ENCODE data around the gene VSTM1.

The VSTM1 gene

GRCh38 chr19:54030895-54031586 is 32.7 kb downstream of the VSTM1 start:
- TF ChIP-seq POLR2AphosphoS5 (IDR thresholded peaks at IDR 0.05; ENCODE audit: low read depth, low read length) (no peak), REST (IDR thresholded peaks at IDR 0.05; ENCODE audit: insufficient read depth in 1 of 2, low read depth in 2 of 2, low read length in 2 of 2) (no peak), SIN3A (IDR thresholded peaks at IDR 0.05; ENCODE audit: borderline replicate concordance, insufficient read depth, low read length) (no peak), TAF1 (IDR thresholded peaks at IDR 0.05; ENCODE audit: borderline replicate concordance, insufficient read depth, low read length) (no peak), FOXP2 (optimal IDR thresholded peaks at IDR 0.05; ENCODE audit: borderline replicate concordance, extremely low read depth, extremely low read length, insufficient read depth) (no peak)

GRCh38 chr19:54029930-54030490 is 33.7 kb downstream of the VSTM1 start:
- TF ChIP-seq SIN3A (IDR thresholded peaks at IDR 0.05; ENCODE audit: borderline replicate concordance, insufficient read depth, low read length) = no peak
- no peak for TF ChIP-seq TAF1 (IDR thresholded peaks at IDR 0.05; ENCODE audit: borderline replicate concordance, insufficient read depth, low read length)
- no peak for TF ChIP-seq POLR2AphosphoS5 (IDR thresholded peaks at IDR 0.05; ENCODE audit: low read depth, low read length)
- no peak for TF ChIP-seq REST (IDR thresholded peaks at IDR 0.05; ENCODE audit: insufficient read depth in 1 of 2, low read depth in 2 of 2, low read length in 2 of 2)
- no peak for TF ChIP-seq FOXP2 (optimal IDR thresholded peaks at IDR 0.05; ENCODE audit: borderline replicate concordance, extremely low read depth, extremely low read length, insufficient read depth)

GRCh38 chr19:54029301-54029700 is 34.4 kb downstream of the VSTM1 start:
- TF ChIP-seq REST (IDR thresholded peaks at IDR 0.05; ENCODE audit: insufficient read depth in 1 of 2, low read depth in 2 of 2, low read length in 2 of 2) = no peak
- no peak for TF ChIP-seq POLR2AphosphoS5 (IDR thresholded peaks at IDR 0.05; ENCODE audit: low read depth, low read length)
- TF ChIP-seq FOXP2 (optimal IDR thresholded peaks at IDR 0.05; ENCODE audit: borderline replicate concordance, extremely low read depth, extremely low read length, insufficient read depth) = no peak
- no peak for TF ChIP-seq SIN3A (IDR thresholded peaks at IDR 0.05; ENCODE audit: borderline replicate concordance, insufficient read depth, low read length)
- TF ChIP-seq TAF1 (IDR thresholded peaks at IDR 0.05; ENCODE audit: borderline replicate concordance, insufficient read depth, low read length) = no peak

GRCh38 chr19:54026656-54027055 is 37.0 kb downstream of the VSTM1 start:
- no peak for TF ChIP-seq POLR2AphosphoS5 (IDR thresholded peaks at IDR 0.05; ENCODE audit: low read depth, low read length)
- no peak for TF ChIP-seq FOXP2 (optimal IDR thresholded peaks at IDR 0.05; ENCODE audit: borderline replicate concordance, extremely low read depth, extremely low read length, insufficient read depth)
- TF ChIP-seq SIN3A (IDR thresholded peaks at IDR 0.05; ENCODE audit: borderline replicate concordance, insufficient read depth, low read length) = no peak
- TF ChIP-seq TAF1 (IDR thresholded peaks at IDR 0.05; ENCODE audit: borderline replicate concordance, insufficient read depth, low read length) = no peak
- no peak for TF ChIP-seq REST (IDR thresholded peaks at IDR 0.05; ENCODE audit: insufficient read depth in 1 of 2, low read depth in 2 of 2, low read length in 2 of 2)

All from PFSK-1 (cell line).